ENCODE data around the gene HOXA4.

The HOXA4 gene

GRCh38 chr7:27122077-27122910 lies 8.3 kb downstream of the HOXA4 start:
- Mint-ChIP-seq H3K36me3 (ENCODE audit: low read depth) (no peaks in the 10 kb centered on the region), H3K4me3 (no peak overlapping the region), H3K9me3 (no peaks in the 10 kb centered on the region), H3K4me1 (ENCODE audit: low read depth) (no peaks in the 10 kb centered on the region), H3K27me3 (peaks cover 21% of the 10 kb centered on the region), H3K27ac (no peak overlapping the region)
- intact Hi-C loops (cut with micrococcal nuclease) = no loop called here

DNA sequence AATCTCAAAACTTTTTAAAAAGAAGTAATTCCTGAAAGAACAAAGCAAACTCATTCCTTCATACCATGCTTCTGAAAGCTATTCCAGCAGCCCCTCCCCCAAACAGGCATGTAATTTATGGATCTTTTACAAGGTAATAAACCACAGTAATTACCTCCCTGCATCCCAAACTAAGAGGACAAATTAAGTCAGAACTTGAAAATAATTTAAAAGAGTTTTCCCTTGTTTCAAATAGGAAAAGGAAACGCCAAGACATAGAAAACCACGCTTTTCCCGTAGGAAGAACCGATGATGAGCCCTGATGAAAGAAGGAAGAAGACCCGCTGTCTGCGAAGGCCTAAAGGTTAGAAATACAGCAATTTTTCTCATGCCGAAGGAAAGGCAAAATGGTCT lies 8.9 kb downstream of the HOXA4 start:
- H3K36me3 Mint-ChIP-seq (ENCODE audit: low read depth) = no peaks in the 10 kb centered on the region
- no peak overlapping the region for H3K27ac Mint-ChIP-seq
- H3K9me3 Mint-ChIP-seq = no peaks in the 10 kb centered on the region
- H3K27me3 Mint-ChIP-seq = peaks cover 19% of the 10 kb centered on the region
- intact Hi-C loops (cut with micrococcal nuclease) = no loop called here
- H3K4me1 Mint-ChIP-seq (ENCODE audit: low read depth) = no peaks in the 10 kb centered on the region
- no peak overlapping the region for H3K4me3 Mint-ChIP-seq

- H3K27me3 Mint-ChIP-seq = peaks cover 7% of the 10 kb centered on the region
- no peaks in the 10 kb centered on the region for H3K9me3 Mint-ChIP-seq
- intact Hi-C loops (cut with micrococcal nuclease) = no loop called here
- no peak overlapping the region for H3K27ac Mint-ChIP-seq
- no peaks in the 10 kb centered on the region for H3K4me1 Mint-ChIP-seq (ENCODE audit: low read depth)
- no peaks in the 10 kb centered on the region for H3K36me3 Mint-ChIP-seq (ENCODE audit: low read depth)
- no peak overlapping the region for H3K4me3 Mint-ChIP-seq
Observed at GRCh38 chr7:27119412-27119911, 11.1 kb downstream of the HOXA4 start.

DNA sequence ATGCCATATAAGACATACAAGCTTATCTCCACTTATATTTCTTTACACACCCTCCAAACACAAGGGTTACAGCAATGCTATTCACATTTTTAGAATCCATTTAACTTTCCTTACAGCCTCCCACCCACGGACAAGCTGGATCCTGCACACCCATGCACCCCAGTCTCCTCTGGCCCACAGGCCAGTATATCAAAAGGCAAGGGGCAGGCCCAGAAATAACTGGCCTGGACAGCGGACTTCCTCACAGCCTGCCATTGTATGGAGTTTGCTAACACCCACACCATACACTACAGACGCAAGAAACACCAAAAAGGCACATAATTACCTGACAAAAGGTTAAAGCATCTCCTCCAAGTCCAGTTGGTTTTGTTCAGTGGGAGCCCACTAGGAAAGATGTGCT lies 12.0 kb downstream of the HOXA4 start:
- H3K36me3 Mint-ChIP-seq (ENCODE audit: low read depth) = no peaks in the 10 kb centered on the region
- no peaks in the 10 kb centered on the region for H3K4me1 Mint-ChIP-seq (ENCODE audit: low read depth)
- intact Hi-C loops (cut with micrococcal nuclease) = no loop called here
- peaks cover 7% of the 10 kb centered on the region for H3K27me3 Mint-ChIP-seq
- H3K27ac Mint-ChIP-seq = no peak overlapping the region
- no peak overlapping the region for H3K4me3 Mint-ChIP-seq
- no peaks in the 10 kb centered on the region for H3K9me3 Mint-ChIP-seq

GRCh38 chr7:27117887-27118491 lies 12.6 kb downstream of the HOXA4 start:
- no peaks in the 10 kb centered on the region for H3K36me3 Mint-ChIP-seq (ENCODE audit: low read depth)
- peaks cover 10% of the 10 kb centered on the region for H3K27me3 Mint-ChIP-seq
- no peak overlapping the region for H3K4me3 Mint-ChIP-seq
- no peak overlapping the region for H3K27ac Mint-ChIP-seq
- H3K9me3 Mint-ChIP-seq = no peaks in the 10 kb centered on the region
- no peaks in the 10 kb centered on the region for H3K4me1 Mint-ChIP-seq (ENCODE audit: low read depth)
- intact Hi-C loops (cut with micrococcal nuclease) = no loop called here

GRCh38 chr7:27116962-27117886 lies 13.3 kb downstream of the HOXA4 start:
- H3K27me3 Mint-ChIP-seq = peaks cover 10% of the 10 kb centered on the region
- no peak overlapping the region for H3K4me3 Mint-ChIP-seq
- no peak overlapping the region for H3K27ac Mint-ChIP-seq
- no peaks in the 10 kb centered on the region for H3K36me3 Mint-ChIP-seq (ENCODE audit: low read depth)
- intact Hi-C loops (cut with micrococcal nuclease) = no loop called here
- H3K4me1 Mint-ChIP-seq (ENCODE audit: low read depth) = no peaks in the 10 kb centered on the region
- no peaks in the 10 kb centered on the region for H3K9me3 Mint-ChIP-seq

- no peak overlapping the region for H3K27ac Mint-ChIP-seq
- H3K9me3 Mint-ChIP-seq = no peaks in the 10 kb centered on the region
- no peaks in the 10 kb centered on the region for H3K4me1 Mint-ChIP-seq (ENCODE audit: low read depth)
- H3K4me3 Mint-ChIP-seq = no peak overlapping the region
- peaks cover 10% of the 10 kb centered on the region for H3K27me3 Mint-ChIP-seq
- intact Hi-C loops (cut with micrococcal nuclease) = no loop called here
- no peaks in the 10 kb centered on the region for H3K36me3 Mint-ChIP-seq (ENCODE audit: low read depth)
Observed at GRCh38 chr7:27116031-27116961, 14.3 kb downstream of the HOXA4 start.

- H3K36me3 Mint-ChIP-seq (ENCODE audit: low read depth) = no peaks in the 10 kb centered on the region
- no peak overlapping the region for H3K27ac Mint-ChIP-seq
- H3K4me1 Mint-ChIP-seq (ENCODE audit: low read depth) = no peaks in the 10 kb centered on the region
- H3K4me3 Mint-ChIP-seq = no peak overlapping the region
- H3K27me3 Mint-ChIP-seq = peaks cover 12% of the 10 kb centered on the region
- no peaks in the 10 kb centered on the region for H3K9me3 Mint-ChIP-seq
- intact Hi-C loops (cut with micrococcal nuclease) = no loop called here
Observed at GRCh38 chr7:27115221-27116026, 15.1 kb downstream of the HOXA4 start.

- no peaks in the 10 kb centered on the region for H3K4me1 Mint-ChIP-seq (ENCODE audit: low read depth)
- intact Hi-C loops (cut with micrococcal nuclease) = no loop called here
- H3K9me3 Mint-ChIP-seq = no peaks in the 10 kb centered on the region
- peaks cover 13% of the 10 kb centered on the region for H3K27me3 Mint-ChIP-seq
- H3K4me3 Mint-ChIP-seq = no peak overlapping the region
- H3K27ac Mint-ChIP-seq = no peak overlapping the region
- H3K36me3 Mint-ChIP-seq (ENCODE audit: low read depth) = no peaks in the 10 kb centered on the region
Observed at GRCh38 chr7:27114881-27115220, 15.7 kb downstream of the HOXA4 start.

- no peak overlapping the region for H3K4me3 Mint-ChIP-seq
- intact Hi-C loops (cut with micrococcal nuclease) = no loop called here
- no peak overlapping the region for H3K27ac Mint-ChIP-seq
- peaks cover 12% of the 10 kb centered on the region for H3K27me3 Mint-ChIP-seq
- H3K4me1 Mint-ChIP-seq (ENCODE audit: low read depth) = no peaks in the 10 kb centered on the region
- H3K36me3 Mint-ChIP-seq (ENCODE audit: low read depth) = no peaks in the 10 kb centered on the region
- no peaks in the 10 kb centered on the region for H3K9me3 Mint-ChIP-seq
Observed at GRCh38 chr7:27113991-27114769, 16.4 kb downstream of the HOXA4 start.

- no peaks in the 10 kb centered on the region for H3K36me3 Mint-ChIP-seq (ENCODE audit: low read depth)
- intact Hi-C loops (cut with micrococcal nuclease) = no loop called here
- H3K4me3 Mint-ChIP-seq = no peak overlapping the region
Observed at GRCh38 chr7:27112955-27113949, 17.3 kb downstream of the HOXA4 start.

More at GRCh38 chr7:27112955-27113949, 17.3 kb downstream of the HOXA4 start:
- peaks cover 12% of the 10 kb centered on the region for H3K27me3 Mint-ChIP-seq
- H3K27ac Mint-ChIP-seq = no peak overlapping the region
- H3K9me3 Mint-ChIP-seq = no peaks in the 10 kb centered on the region
- H3K4me1 Mint-ChIP-seq (ENCODE audit: low read depth) = no peaks in the 10 kb centered on the region

Measured in dendritic cell treated with granulocyte-macrophage colony-stimulating factor and Interleukin-4, amounts not matched to agents 40 ng/mL and 50 ng/mL, for 4 days (primary cell).